Lower lobe of right lung (tissue), 2 donors: ENCODE results near the gene URB1. TPM values are rescaled to one million over a fixed set of nuclear protein-coding genes. Genes with fewer than 3 reads are reported as not detected.

Experiments
- ATAC-seq, 2 donors: fragments of 200-7000 bp; cut with Tn5 transposase; one replicate each; pipeline ENCODE4 v1.9.1; 2020 to 2022; ENCODE audit warnings: mild to moderate bottlenecking in 2 of 2, moderate library complexity in 2 of 2
- DNase-seq: peaks from one replicate; pipeline ENCODE4 v3.0.0-alpha.2; 2020
- H3K27ac ChIP-seq: fragments of 200-600 bp; one replicate; pipeline ENCODE4 v1.8.0; 2022
- H3K27me3 ChIP-seq: fragments of 200-600 bp; one replicate; pipeline ENCODE4 v1.8.0; 2022; ENCODE audit warnings: low read depth
- H3K36me3 ChIP-seq: fragments of 200-600 bp; one replicate; pipeline ENCODE4 v1.8.0; 2022; ENCODE audit warnings: mild to moderate bottlenecking
- H3K4me1 ChIP-seq: fragments of 200-600 bp; one replicate; pipeline ENCODE4 v1.8.0; 2022
- H3K4me3 ChIP-seq: fragments of 200-600 bp; one replicate; pipeline ENCODE4 v1.8.0; 2022; ENCODE audit warnings: mild to moderate bottlenecking
- H3K9me3 ChIP-seq: fragments of 200-600 bp; one replicate; pipeline ENCODE4 v1.8.0; 2022
- CTCF ChIP-seq: fragments of 200-600 bp; IDR thresholded peaks from one replicate; pipeline ENCODE4 v1.8.0; 2022; ENCODE audit warnings: antibody characterized with exemption, mild to moderate bottlenecking
- intact Hi-C: fragments of 100-400 bp; cut with DNase I; formaldehyde crosslinking; loops from one replicate; pipeline ENCODE4 v1.11.0; 2022
- total RNA-seq: library from RNA; stranded (reverse); fragmentation: NEBNext Ultra II Directional; extraction: Animal tissue kit (Norgen Biotek cat#: 25700); gene quantifications from one replicate; pipeline ENCODE4 v1.2.1, GENCODE V29; 2021
- donor health status: DM: no; HTN: yes; CAD: no; lungs with severe emphysema.

URB1 gene
- total RNA-seq, 1 donor from 2014 or later, result 10.3 TPM

GRCh38 chr21:32333953-32334673 lies 58.7 kb downstream of the URB1 start:
- ATAC-seq (no peak), DNase-seq (no peak)
- no peaks in the 10 kb centered on the region for H3K27me3 ChIP-seq
- H3K27ac ChIP-seq, result no peak overlapping the region
- H3K36me3 ChIP-seq, result peaks cover 90% of the 10 kb centered on the region
- peaks cover 6% of the 10 kb centered on the region for H3K4me1 ChIP-seq
- no peak overlapping the region for H3K4me3 ChIP-seq
- intact Hi-C loops, result no loop called here
- H3K9me3 ChIP-seq, result no peaks in the 10 kb centered on the region
- TF ChIP-seq CTCF, result no peak

- peaks cover 74% of the 10 kb centered on the region for H3K36me3 ChIP-seq
- DNase-seq (no peak), ATAC-seq (no peak)
- no peak overlapping the region for H3K4me3 ChIP-seq
- H3K27me3 ChIP-seq, result no peaks in the 10 kb centered on the region
- H3K9me3 ChIP-seq, result no peaks in the 10 kb centered on the region
- peaks cover 11% of the 10 kb centered on the region for H3K4me1 ChIP-seq
- intact Hi-C loops, result no loop called here
- no peak overlapping the region for H3K27ac ChIP-seq
- TF ChIP-seq CTCF, result no peak
Observed at GRCh38 chr21:32332463-32332951, 60.3 kb downstream of the URB1 start.

- H3K4me1 ChIP-seq, result peaks cover 11% of the 10 kb centered on the region
- no peaks in the 10 kb centered on the region for H3K27me3 ChIP-seq
- no peaks in the 10 kb centered on the region for H3K9me3 ChIP-seq
- peaks cover 66% of the 10 kb centered on the region for H3K36me3 ChIP-seq
- intact Hi-C loops, result no loop called here
- DNase-seq (no peak), ATAC-seq (no peak)
- H3K27ac ChIP-seq, result no peak overlapping the region
- H3K4me3 ChIP-seq, result no peak overlapping the region
- TF ChIP-seq CTCF, result no peak
Observed at GRCh38 chr21:32331444-32332305, 61.1 kb downstream of the URB1 start.

- TF ChIP-seq CTCF, result no peak
- DNase-seq (no peak), ATAC-seq (no peak)
- intact Hi-C loops, result no loop called here
- Histone ChIP-seq H3K4me1 (peaks cover 11% of the 10 kb centered on the region), H3K4me3 (no peak overlapping the region), H3K9me3 (no peaks in the 10 kb centered on the region), H3K27ac (no peak overlapping the region), H3K27me3 (no peaks in the 10 kb centered on the region), H3K36me3 (peaks cover 66% of the 10 kb centered on the region)
Observed at GRCh38 chr21:32330784-32331311, 62.0 kb downstream of the URB1 start.

- no peak overlapping the region for H3K4me3 ChIP-seq
- no peaks in the 10 kb centered on the region for H3K27me3 ChIP-seq
- intact Hi-C loops, result no loop called here
- H3K9me3 ChIP-seq, result no peaks in the 10 kb centered on the region
- peaks cover 66% of the 10 kb centered on the region for H3K36me3 ChIP-seq
- no peak for ATAC-seq
- no peak for DNase-seq
- H3K27ac ChIP-seq, result no peak overlapping the region
- H3K4me1 ChIP-seq, result peaks cover 11% of the 10 kb centered on the region
- TF ChIP-seq CTCF, result no peak
Observed at GRCh38 chr21:32329776-32330175, 63.0 kb downstream of the URB1 start.
